Measurements from ENCODE around the gene BTBD7. TPM values are rescaled to one million over a fixed set of nuclear protein-coding genes. Genes with fewer than 3 reads are reported as not detected.

BTBD7 gene
- total RNA-seq, 2 experiments from 2014 or later = 12.5 to 12.6 TPM

- no peaks in the 10 kb centered on the region for H3K27me3 ChIP-seq (ENCODE audit: control insufficient read depth in 1 of 2, insufficient read depth in 2 of 2, low read length in 2 of 2)
- ChIA-PET CTCF (interaction anchor here (0.9 kb wide), 1 partner anchor 285 kb away, joined by 3 read pairs; no protein-coding TSS in a partner anchor), POLR2A (no interaction called here)
- no peaks in the 10 kb centered on the region for H3K36me3 ChIP-seq (ENCODE audit: insufficient read depth, low read length)
- no peaks in the 10 kb centered on the region for H3K9me3 ChIP-seq (ENCODE audit: control insufficient read depth in 1 of 2, insufficient read depth in 1 of 2, low read length in 2 of 2)
- no peak overlapping the region for H3K4me3 Mint-ChIP-seq
- no peaks in the 10 kb centered on the region for H3K4me1 ChIP-seq (ENCODE audit: insufficient read depth, low read length)
- no peak overlapping the region for H3K4me3 ChIP-seq (ENCODE audit: low read length)
- H3K4me1 Mint-ChIP-seq (ENCODE audit: low read depth) = peaks cover 5% of the 10 kb centered on the region
- intact Hi-C loops (cut with DNase I, micrococcal nuclease) = no loop called here
- H3K27ac ChIP-seq (ENCODE audit: low read depth in 1 of 2, low read length in 2 of 2) = no peak overlapping the region
- H3K27ac Mint-ChIP-seq = no peak overlapping the region
- DNase-seq (no peak), ATAC-seq (ENCODE audit: poor library complexity) (no peak)
- peaks cover 24% of the 10 kb centered on the region for H3K36me3 Mint-ChIP-seq (ENCODE audit: low read depth)
- no peaks in the 10 kb centered on the region for H3K9me3 Mint-ChIP-seq
- H3K27me3 Mint-ChIP-seq = no peaks in the 10 kb centered on the region
- TF ChIP-seq CTCF (IDR thresholded peaks at IDR 0.05) = no peak
Observed at GRCh38 chr14:93276031-93276716, 56.7 kb downstream of the BTBD7 start.

GRCh38 chr14:93274055-93274806 lies 58.6 kb downstream of the BTBD7 start:
- ATAC-seq (ENCODE audit: poor library complexity) = no peak
- Histone ChIP-seq H3K4me1 (ENCODE audit: insufficient read depth, low read length) (no peaks in the 10 kb centered on the region), H3K9me3 (ENCODE audit: control insufficient read depth in 1 of 2, insufficient read depth in 1 of 2, low read length in 2 of 2) (no peaks in the 10 kb centered on the region), H3K27me3 (ENCODE audit: control insufficient read depth in 1 of 2, insufficient read depth in 2 of 2, low read length in 2 of 2) (no peaks in the 10 kb centered on the region), H3K4me3 (ENCODE audit: low read length) (no peak overlapping the region), H3K36me3 (ENCODE audit: insufficient read depth, low read length) (no peaks in the 10 kb centered on the region), H3K27ac (ENCODE audit: low read depth in 1 of 2, low read length in 2 of 2) (no peak overlapping the region)
- TF ChIP-seq CTCF (IDR thresholded peaks at IDR 0.05) = no peak
- no peak for DNase-seq
- H3K27ac Mint-ChIP-seq = no peak overlapping the region
- peaks cover 5% of the 10 kb centered on the region for H3K4me1 Mint-ChIP-seq (ENCODE audit: low read depth)
- no peaks in the 10 kb centered on the region for H3K9me3 Mint-ChIP-seq
- CTCF ChIA-PET = no interaction called here
- H3K4me3 Mint-ChIP-seq = no peak overlapping the region
- POLR2A ChIA-PET = no interaction called here
- peaks cover 24% of the 10 kb centered on the region for H3K36me3 Mint-ChIP-seq (ENCODE audit: low read depth)
- intact Hi-C loops (cut with DNase I, micrococcal nuclease) = no loop called here
- no peaks in the 10 kb centered on the region for H3K27me3 Mint-ChIP-seq

DNA sequence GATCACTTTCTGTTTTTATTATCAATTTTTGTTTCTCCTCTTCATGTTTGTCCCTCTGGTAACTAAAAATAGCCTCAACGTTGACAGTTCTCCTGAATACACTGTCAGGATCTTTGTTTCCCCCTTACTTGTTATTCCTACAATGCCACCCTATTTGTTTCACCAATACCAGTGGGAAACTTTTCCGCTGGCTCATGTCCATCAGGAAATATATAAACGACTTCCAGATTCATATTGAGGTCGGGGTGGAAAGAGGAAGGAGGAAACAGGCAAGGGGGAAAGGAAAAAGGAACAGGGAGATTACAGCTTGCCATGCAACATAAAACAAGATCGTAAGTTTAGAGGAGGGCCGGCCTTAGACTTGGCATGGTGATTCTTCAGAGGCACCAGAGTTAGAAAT lies 61.7 kb downstream of the BTBD7 start:
- H3K27ac Mint-ChIP-seq = no peak overlapping the region
- ChIA-PET POLR2A (no interaction called here), CTCF (no interaction called here)
- no peaks in the 10 kb centered on the region for H3K36me3 ChIP-seq (ENCODE audit: insufficient read depth, low read length)
- H3K27ac ChIP-seq (ENCODE audit: low read depth in 1 of 2, low read length in 2 of 2) = no peak overlapping the region
- no peaks in the 10 kb centered on the region for H3K27me3 ChIP-seq (ENCODE audit: control insufficient read depth in 1 of 2, insufficient read depth in 2 of 2, low read length in 2 of 2)
- no peak overlapping the region for H3K4me3 Mint-ChIP-seq
- peaks cover 17% of the 10 kb centered on the region for H3K4me1 Mint-ChIP-seq (ENCODE audit: low read depth)
- H3K4me1 ChIP-seq (ENCODE audit: insufficient read depth, low read length) = no peaks in the 10 kb centered on the region
- no peaks in the 10 kb centered on the region for H3K9me3 Mint-ChIP-seq
- intact Hi-C loops (cut with DNase I, micrococcal nuclease) = no loop called here
- TF ChIP-seq CTCF (IDR thresholded peaks at IDR 0.05) = no peak
- ATAC-seq (ENCODE audit: poor library complexity) (no peak), DNase-seq (no peak)
- H3K9me3 ChIP-seq (ENCODE audit: control insufficient read depth in 1 of 2, insufficient read depth in 1 of 2, low read length in 2 of 2) = no peaks in the 10 kb centered on the region
- peaks cover 31% of the 10 kb centered on the region for H3K36me3 Mint-ChIP-seq (ENCODE audit: low read depth)
- H3K27me3 Mint-ChIP-seq = no peaks in the 10 kb centered on the region
- no peak overlapping the region for H3K4me3 ChIP-seq (ENCODE audit: low read length)
